GM13976 (cell line): ENCODE results near the gene RAC2.

ENCODE experiments used
- DNase-seq: peaks from one replicate; pipeline ENCODE4 v3.0.0; 2012; ENCODE audit warnings: low spot score
- in situ Hi-C: fragments of 300-500 bp; cut with MboI; formaldehyde crosslinking; loops from one replicate; pipeline ENCODE4 v1.12.0; 2022; ENCODE audit warnings: low sequenced_read_pairs, mixed read lengths, inconsistent platforms; ENCODE audit not compliant: unreplicated experiment
- TF ChIP-seq, protein P1 (sequence below): IDR thresholded peaks from 2 replicates; pipeline ENCODE4 v1.5.1; 2012; ENCODE audit warnings: borderline replicate concordance, mild to moderate bottlenecking; ENCODE audit not compliant: insufficient read depth; ENCODE audit errors: extremely low read depth, missing control alignments, control extremely low read depth

Gene RAC2

GRCh38 chr22:37195921-37196320 is 48.1 kb downstream of the RAC2 start:
- no peak for DNase-seq
- TF ChIP-seq, protein P1, sequence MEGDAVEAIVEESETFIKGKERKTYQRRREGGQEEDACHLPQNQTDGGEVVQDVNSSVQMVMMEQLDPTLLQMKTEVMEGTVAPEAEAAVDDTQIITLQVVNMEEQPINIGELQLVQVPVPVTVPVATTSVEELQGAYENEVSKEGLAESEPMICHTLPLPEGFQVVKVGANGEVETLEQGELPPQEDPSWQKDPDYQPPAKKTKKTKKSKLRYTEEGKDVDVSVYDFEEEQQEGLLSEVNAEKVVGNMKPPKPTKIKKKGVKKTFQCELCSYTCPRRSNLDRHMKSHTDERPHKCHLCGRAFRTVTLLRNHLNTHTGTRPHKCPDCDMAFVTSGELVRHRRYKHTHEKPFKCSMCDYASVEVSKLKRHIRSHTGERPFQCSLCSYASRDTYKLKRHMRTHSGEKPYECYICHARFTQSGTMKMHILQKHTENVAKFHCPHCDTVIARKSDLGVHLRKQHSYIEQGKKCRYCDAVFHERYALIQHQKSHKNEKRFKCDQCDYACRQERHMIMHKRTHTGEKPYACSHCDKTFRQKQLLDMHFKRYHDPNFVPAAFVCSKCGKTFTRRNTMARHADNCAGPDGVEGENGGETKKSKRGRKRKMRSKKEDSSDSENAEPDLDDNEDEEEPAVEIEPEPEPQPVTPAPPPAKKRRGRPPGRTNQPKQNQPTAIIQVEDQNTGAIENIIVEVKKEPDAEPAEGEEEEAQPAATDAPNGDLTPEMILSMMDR: no peak
- in situ Hi-C loops: loop anchor here (10.0 kb wide), 1 partner anchor 111 kb away; no protein-coding TSS in a partner anchor

GRCh38 chr22:37194750-37195149 is 49.3 kb downstream of the RAC2 start:
- DNase-seq: no peak
- in situ Hi-C loops: loop anchor here (10.0 kb wide), 1 partner anchor 110 kb away; no protein-coding TSS in a partner anchor
- TF ChIP-seq, protein P1: no peak

DNA sequence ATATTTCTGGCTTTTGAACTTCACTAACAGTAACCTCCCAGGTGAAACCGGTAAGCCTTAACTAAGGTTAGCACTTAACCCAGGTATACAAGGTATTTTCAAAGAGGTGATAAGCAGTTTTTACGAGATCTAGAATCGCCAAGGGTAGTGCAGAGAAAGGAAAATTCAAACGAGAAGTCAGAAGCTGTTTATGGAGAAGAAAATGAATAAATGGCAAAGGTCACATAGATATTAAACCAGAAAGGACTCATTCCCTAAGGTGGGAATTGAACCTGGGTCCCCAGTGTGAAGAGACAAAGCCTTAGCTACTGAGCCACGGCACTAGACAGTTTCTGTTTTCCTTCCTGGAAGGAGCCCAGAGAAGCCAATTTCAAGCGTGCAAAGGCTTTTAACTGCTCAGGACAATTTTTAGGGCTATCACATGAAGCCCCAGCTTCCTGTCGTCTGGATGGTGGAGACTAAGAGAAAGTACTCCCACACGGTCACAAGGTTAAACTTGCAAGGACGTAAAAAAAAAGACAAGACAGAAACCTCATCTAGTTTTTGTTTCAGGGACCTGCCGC is 50.4 kb downstream of the RAC2 start:
- TF ChIP-seq, protein P1: no peak
- in situ Hi-C loops: loop anchor here (10.0 kb wide), 1 partner anchor 109 kb away; no protein-coding TSS in a partner anchor
- DNase-seq: peak; percentile 62

DNA sequence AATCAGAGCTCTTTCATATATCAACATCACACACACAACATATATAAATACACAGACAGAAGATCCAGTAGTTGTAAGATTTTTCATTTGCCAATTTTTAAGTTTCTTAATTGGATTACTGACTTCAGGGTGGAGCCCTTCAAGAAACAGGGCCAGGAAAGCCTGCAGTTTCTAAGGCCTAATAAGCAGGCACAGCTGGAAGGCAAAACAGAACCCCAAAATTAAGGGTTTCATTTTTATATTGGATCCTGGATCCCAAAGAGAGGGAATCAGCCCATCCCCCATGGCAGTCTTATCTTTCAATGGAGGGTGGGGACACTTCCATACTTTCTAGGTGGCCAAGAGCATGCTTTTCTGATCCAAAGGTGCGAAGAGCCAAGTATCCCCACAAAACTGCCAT is 51.3 kb downstream of the RAC2 start:
- no peak for DNase-seq
- TF ChIP-seq, protein P1: no peak
- in situ Hi-C loops: loop anchor here (10.0 kb wide), 1 partner anchor 108 kb away; no protein-coding TSS in a partner anchor

GRCh38 chr22:37192204-37192603 is 51.9 kb downstream of the RAC2 start:
- TF ChIP-seq, protein P1: no peak
- in situ Hi-C loops: loop anchor here (10.0 kb wide), 1 partner anchor 107 kb away; no protein-coding TSS in a partner anchor
- no peak for DNase-seq

- TF ChIP-seq, protein P1: no peak
- in situ Hi-C loops: loop anchor here (10.0 kb wide), 1 partner anchor 106 kb away; no protein-coding TSS in a partner anchor
- no peak for DNase-seq
Measured at GRCh38 chr22:37190262-37190780, 53.7 kb downstream of the RAC2 start.
